Loucy (cell line): ENCODE measurements around the gene ARFRP1.

Experiments
- H2AFZ ChIP-seq: fragments of 200-600 bp; sonication (generic); 2 replicates; pipeline ENCODE4 v1.6.0; 2016; ENCODE audit warnings: antibody characterized with exemption, mild to moderate bottlenecking, low read length, moderate library complexity
- H3F3A ChIP-seq: fragments of 200-600 bp; 2 replicates; pipeline ENCODE4 v1.6.0; 2016; ENCODE audit warnings: antibody characterized with exemption, low read depth, mild to moderate bottlenecking
- H3K27me3 ChIP-seq: fragments of 200-600 bp; sonication (generic); 2 replicates; pipeline ENCODE4 v1.6.1; 2014; ENCODE audit warnings: low read length, mild to moderate bottlenecking; ENCODE audit not compliant: insufficient read depth, poor library complexity, severe bottlenecking
- H3K36me3 ChIP-seq: fragments of 200-600 bp; sonication (generic); 2 replicates; pipeline ENCODE4 v1.6.1; 2016; ENCODE audit warnings: low read length; ENCODE audit not compliant: insufficient read depth
- H3K4me1 ChIP-seq: fragments of 200-600 bp; sonication (generic); 2 replicates; pipeline ENCODE4 v1.5.1; 2014; ENCODE audit warnings: low read length, mild to moderate bottlenecking; ENCODE audit not compliant: insufficient read depth, poor library complexity, severe bottlenecking
- H3K4me2 ChIP-seq: fragments of 200-600 bp; sonication (generic); 2 replicates; pipeline ENCODE4 v1.6.0; 2014; ENCODE audit warnings: antibody characterized with exemption, low read length, low read depth, mild to moderate bottlenecking; ENCODE audit not compliant: poor library complexity, severe bottlenecking
- H3K4me3 ChIP-seq: fragments of 200-600 bp; sonication (generic); 2 replicates; pipeline ENCODE4 v1.5.1; 2014; ENCODE audit warnings: low read length, mild to moderate bottlenecking, mixed read lengths; ENCODE audit not compliant: poor library complexity, severe bottlenecking
- H3K79me2 ChIP-seq: fragments of 200-600 bp; sonication (generic); 2 replicates; pipeline ENCODE4 v1.6.1; 2014; ENCODE audit warnings: low read length; ENCODE audit not compliant: insufficient read depth
- H3K9ac ChIP-seq: fragments of 200-600 bp; sonication (generic); 2 replicates; pipeline ENCODE4 v1.6.0; 2014; ENCODE audit warnings: mild to moderate bottlenecking, low read depth, low read length, moderate library complexity; ENCODE audit not compliant: poor library complexity, severe bottlenecking
- H3K9me2 ChIP-seq: fragments of 200-600 bp; sonication (generic); replicated peaks from 2 replicates; pipeline ENCODE4 v1.6.1; 2016; ENCODE audit warnings: low read depth, low read length, mixed read lengths
- H3K9me3 ChIP-seq: fragments of 200-600 bp; sonication (generic); 2 replicates; pipeline ENCODE4 v1.6.1; 2014; ENCODE audit warnings: mild to moderate bottlenecking, antibody characterized with exemption, low read length, low read depth; ENCODE audit not compliant: insufficient read depth
- H4K20me1 ChIP-seq: fragments of 200-600 bp; sonication (generic); 2 replicates; pipeline ENCODE4 v1.6.0; 2014; ENCODE audit warnings: antibody characterized with exemption, low read length, mild to moderate bottlenecking; ENCODE audit not compliant: insufficient read depth, poor library complexity, severe bottlenecking
- CTCF ChIP-seq: fragments of 200-600 bp; sonication (generic); conservative IDR thresholded peaks from 2 replicates; pipeline ENCODE4 v1.5.1; 2014; ENCODE audit warnings: mild to moderate bottlenecking, antibody characterized with exemption, low read length
- EZH2phosphoT487 ChIP-seq: fragments of 200-600 bp; IDR thresholded peaks from 2 replicates; pipeline ENCODE4 v1.6.1; 2018; ENCODE audit warnings: antibody characterized with exemption, mild to moderate bottlenecking, moderate library complexity, borderline replicate concordance

Gene ARFRP1

GRCh38 chr20:63653974-63654668 is 53.7 kb downstream of the ARFRP1 start:
- Histone ChIP-seq H4K20me1 (peaks cover 19% of the 10 kb centered on the region), H3F3A (no peaks in the 10 kb centered on the region), H3K4me3 (peak overlapping the region; percentile 77), H3K27me3 (no peaks in the 10 kb centered on the region), H3K4me1 (peaks cover 38% of the 10 kb centered on the region), H3K4me2 (peak overlapping the region; percentile 81), H3K9ac (peak overlapping the region; percentile 84), H3K9me3 (no peaks in the 10 kb centered on the region), H2AFZ (peak overlapping the region; percentile 60; the same call in 1 of the 2 replicates), H3K9me2 (no peaks in the 10 kb centered on the region), H3K79me2 (peaks cover 49% of the 10 kb centered on the region), H3K36me3 (no peaks in the 10 kb centered on the region)
- TF ChIP-seq CTCF (no peak), EZH2phosphoT487 (no peak)

- Histone ChIP-seq H4K20me1 (peaks cover 18% of the 10 kb centered on the region), H3F3A (no peaks in the 10 kb centered on the region), H3K4me2 (peak within 1 kb of the TSS; percentile 86), H3K9me3 (no peaks in the 10 kb centered on the region), H3K27me3 (no peaks in the 10 kb centered on the region), H3K4me3 (peak within 1 kb of the TSS; percentile 78), H3K36me3 (no peaks in the 10 kb centered on the region), H3K4me1 (peaks cover 36% of the 10 kb centered on the region), H2AFZ (peak within 1 kb of the TSS; percentile 60), H3K79me2 (peaks cover 51% of the 10 kb centered on the region), H3K9me2 (no peaks in the 10 kb centered on the region), H3K9ac (peak within 1 kb of the TSS; percentile 84)
- no peak; the same call in 1 of the 2 replicates for TF ChIP-seq CTCF
- TF ChIP-seq EZH2phosphoT487 = no peak
Measured at GRCh38 chr20:63653041-63653973, 54.5 kb downstream of the ARFRP1 start, which contains the start of gene STMN3. STMN3 (minus strand) TSS chr20:63653424; CDS start chr20:63653345, 79 bp downstream.

GRCh38 chr20:63652192-63652980 is 55.4 kb downstream of the ARFRP1 start:
- Histone ChIP-seq H3K9ac (peak overlapping the region; percentile 67), H3K9me2 (no peaks in the 10 kb centered on the region), H4K20me1 (peaks cover 18% of the 10 kb centered on the region), H3K9me3 (no peaks in the 10 kb centered on the region), H3K4me2 (peak overlapping the region; percentile 86), H3K27me3 (no peaks in the 10 kb centered on the region), H3K4me3 (peak overlapping the region; percentile 78), H3K79me2 (peaks cover 56% of the 10 kb centered on the region), H3K36me3 (no peaks in the 10 kb centered on the region), H3F3A (no peaks in the 10 kb centered on the region), H3K4me1 (peaks cover 30% of the 10 kb centered on the region), H2AFZ (0 out of 2 replicates have a peak overlapping the region, but pooled peaks have one; percentile 26)
- TF ChIP-seq CTCF = peak; percentile 41
- no peak for TF ChIP-seq EZH2phosphoT487
